Activated CD4-positive, alpha-beta T cell treated with anti-CD3 and anti-CD28 coated beads, Interleukin-2, amount 50 U/mL, for 48 hours (primary cell): ENCODE results near the gene SLC25A31.

Experiments
- DNase-seq, 2 experiments: peaks; one replicate each; pipeline ENCODE4 v3.0.0-alpha.2; 2020

SLC25A31 gene

GRCh38 chr4:127730142-127730913 is at the start of gene SLC25A31:
Gene SLC25A31 (plus strand): TSS chr4:127730400. CDS start chr4:127730546, 146 bp downstream.
- no peak for DNase-seq

DNA sequence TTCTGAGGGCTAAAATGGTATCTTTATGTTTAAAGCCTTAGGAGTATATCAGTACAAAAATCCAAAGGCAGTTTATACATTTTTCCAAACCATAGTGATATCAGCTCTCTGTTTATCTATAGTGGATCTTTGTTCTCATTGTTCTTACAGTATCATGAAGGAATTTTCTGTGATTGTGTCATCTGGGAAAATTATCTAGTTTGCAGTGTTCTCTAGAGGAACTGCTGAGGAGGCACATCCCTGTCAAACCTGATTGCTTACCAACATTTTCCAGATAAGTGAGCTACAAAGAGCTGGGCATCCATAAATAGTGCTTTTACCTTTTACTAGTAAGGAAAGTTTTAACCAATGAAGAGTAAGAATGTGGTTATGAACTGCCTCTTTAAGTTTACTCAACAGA is 44.9 kb upstream of the SLC25A31 start:
- no peak for DNase-seq

DNA sequence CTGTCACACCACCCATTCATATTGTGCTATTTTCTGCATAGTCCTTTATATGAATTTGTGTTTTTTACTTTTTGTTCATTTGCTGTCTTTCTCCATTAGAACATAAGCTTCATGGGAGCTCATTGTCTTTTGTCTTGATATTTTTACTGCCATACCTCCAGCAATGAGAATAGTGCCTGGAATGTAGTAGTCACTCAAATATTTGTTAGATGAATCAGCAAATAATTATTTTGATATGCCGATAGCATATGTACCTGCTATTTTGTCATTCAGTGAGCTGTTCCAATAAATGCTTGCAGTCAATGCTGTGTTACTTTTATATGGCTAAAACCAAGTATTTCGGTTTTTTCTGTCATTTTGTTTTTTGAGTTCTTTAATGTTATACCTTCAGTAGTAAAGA is 43.5 kb upstream of the SLC25A31 start:
- no peak for DNase-seq

DNA sequence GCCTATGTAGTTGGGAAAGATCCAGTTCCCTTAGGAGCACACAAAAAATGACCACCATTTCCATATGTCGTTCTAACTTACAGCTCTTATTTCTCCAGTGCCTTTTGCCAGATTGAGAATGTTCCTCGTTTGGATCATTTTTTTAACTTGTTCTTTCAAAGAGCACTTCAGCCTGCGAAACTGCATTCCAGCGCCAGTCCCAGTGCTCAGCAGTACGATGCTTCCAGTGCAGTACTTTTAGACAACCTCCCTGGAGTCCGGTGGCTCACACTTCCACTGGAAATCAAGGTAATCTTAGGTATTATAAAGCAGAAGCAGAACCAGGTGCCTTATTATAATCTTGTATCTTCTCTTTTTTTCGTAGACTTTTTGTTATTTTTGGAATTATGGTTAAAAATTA is 42.6 kb upstream of the SLC25A31 start:
- no peak for DNase-seq

- no peak for DNase-seq
Measured at GRCh38 chr4:127698789-127699200, 31.4 kb upstream of the SLC25A31 start.

DNA sequence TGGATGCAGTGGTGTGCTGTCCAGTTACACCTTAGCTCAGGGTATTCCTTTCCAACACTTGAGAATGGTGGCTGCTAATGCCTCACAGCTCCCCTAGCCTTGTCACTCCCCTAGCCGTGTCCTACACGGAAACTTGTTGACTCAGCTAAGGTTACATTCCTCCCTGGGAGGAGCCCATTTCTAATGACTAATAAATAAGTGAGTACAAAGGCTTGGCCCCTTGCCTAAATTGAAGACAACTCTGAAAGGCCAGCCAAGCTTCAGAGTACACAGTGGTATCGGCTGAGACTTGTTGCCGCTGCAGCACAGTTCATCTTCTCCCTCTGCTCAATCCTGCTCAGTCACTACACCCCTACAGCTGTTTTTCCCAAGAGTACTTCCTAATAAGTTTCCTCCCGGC is 21.2 kb upstream of the SLC25A31 start:
- DNase-seq, result no peak

DNA sequence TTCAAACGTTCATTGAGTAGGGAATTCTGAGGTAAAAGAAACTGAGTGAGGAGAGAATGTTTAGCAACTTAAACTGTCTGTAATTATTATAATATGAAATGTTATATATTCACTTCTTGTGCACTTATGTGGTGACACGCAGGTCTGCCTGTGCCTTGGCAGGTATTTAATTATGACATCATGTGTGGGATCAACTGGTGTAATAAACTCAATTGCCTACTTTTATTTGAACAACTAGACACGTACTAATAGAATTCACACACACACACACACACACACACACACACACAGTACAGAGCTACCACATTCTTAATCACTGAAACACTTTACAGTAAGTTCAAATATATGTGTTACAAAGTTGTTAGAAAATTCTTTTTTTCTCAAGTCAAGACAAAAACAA is 20.7 kb upstream of the SLC25A31 start:
- no peak for DNase-seq

GRCh38 chr4:127731406-127731805 is 1.2 kb downstream of the SLC25A31 start:
- no peak for DNase-seq

GRCh38 chr4:127732623-127733328 is 2.6 kb downstream of the SLC25A31 start:
- no peak for DNase-seq

- DNase-seq, result no peak
Measured at GRCh38 chr4:127734976-127735375, 4.8 kb downstream of the SLC25A31 start.

GRCh38 chr4:127737295-127737694 is 7.1 kb downstream of the SLC25A31 start:
- no peak for DNase-seq

GRCh38 chr4:127741247-127741646 is 11.0 kb downstream of the SLC25A31 start:
- DNase-seq, result no peak

GRCh38 chr4:127747883-127748282 is 17.7 kb downstream of the SLC25A31 start:
- DNase-seq, result no peak

DNA sequence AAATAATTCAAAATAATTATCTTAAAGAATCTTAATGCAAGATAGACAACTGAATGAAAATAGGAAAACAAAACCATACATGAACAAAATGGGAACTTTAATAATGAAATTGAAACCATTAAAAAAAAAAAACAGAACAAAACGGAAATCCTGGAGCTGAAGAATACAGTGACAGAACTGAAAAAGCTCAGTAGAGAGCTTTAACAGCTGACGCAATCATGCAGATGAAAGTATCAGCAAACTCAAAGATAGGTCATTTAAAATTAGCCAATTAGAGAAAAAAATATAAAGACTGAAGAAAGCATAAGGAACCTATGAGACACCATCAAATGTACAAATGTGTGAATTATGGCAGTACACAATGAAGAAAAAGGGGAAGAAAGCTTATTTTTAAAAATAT is 18.8 kb downstream of the SLC25A31 start:
- no peak for DNase-seq

- no peak for DNase-seq
Measured at GRCh38 chr4:127756906-127757305, 26.7 kb downstream of the SLC25A31 start.

GRCh38 chr4:127759228-127759820 is 29.1 kb downstream of the SLC25A31 start:
- no peak for DNase-seq

DNA sequence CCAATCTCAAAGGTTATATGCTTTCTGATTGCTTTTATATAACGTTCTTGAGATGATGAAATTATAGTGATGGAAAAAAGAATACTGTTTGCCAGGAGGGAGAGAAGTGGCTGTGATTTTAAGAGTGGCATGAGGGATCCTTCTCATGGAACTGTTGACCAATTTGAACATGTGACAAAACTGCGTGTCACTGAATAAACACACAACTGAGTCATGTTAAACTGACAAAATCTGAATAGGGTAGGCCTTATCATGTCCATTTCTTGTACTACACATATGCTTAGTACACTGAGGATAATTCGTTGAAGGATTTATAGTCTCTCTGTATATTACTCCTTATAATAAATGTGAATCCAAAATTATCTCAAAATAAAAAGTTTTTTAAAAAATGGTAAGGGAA is 29.7 kb downstream of the SLC25A31 start:
- no peak for DNase-seq

DNA sequence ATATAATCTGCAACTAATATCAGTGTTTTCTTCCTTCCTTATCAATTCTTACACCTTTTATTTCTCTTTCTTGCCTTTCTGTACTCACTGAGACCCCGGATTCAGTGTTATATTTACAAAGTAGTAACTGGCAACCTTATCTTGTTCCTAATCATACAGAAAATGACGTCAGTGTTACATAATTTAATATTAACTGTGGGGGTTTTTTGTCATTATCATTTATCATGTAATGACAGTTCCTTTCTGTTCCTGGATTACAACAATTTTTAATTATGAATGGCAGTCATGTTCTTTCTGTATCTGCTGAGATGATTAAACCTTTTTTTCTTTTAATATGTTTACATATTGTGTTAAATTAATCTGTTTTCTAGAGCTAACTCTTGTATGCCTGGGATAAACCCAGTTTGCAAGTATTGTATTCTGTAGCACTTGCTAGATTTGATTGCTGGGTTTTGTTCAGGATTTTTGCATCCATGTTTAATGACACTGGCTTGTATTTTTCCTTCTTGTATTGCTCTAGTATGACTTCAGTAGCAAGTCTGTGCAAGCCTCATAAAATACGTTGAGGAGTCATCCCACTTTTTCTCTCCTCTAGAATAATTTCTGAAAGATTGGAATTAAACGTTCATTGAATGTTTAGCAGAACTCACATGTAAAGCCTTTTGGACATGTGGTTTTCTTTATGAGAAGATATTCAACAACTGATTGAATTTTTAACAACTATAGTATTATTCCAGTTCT is 41.5 kb downstream of the SLC25A31 start:
- DNase-seq, result no peak

DNA sequence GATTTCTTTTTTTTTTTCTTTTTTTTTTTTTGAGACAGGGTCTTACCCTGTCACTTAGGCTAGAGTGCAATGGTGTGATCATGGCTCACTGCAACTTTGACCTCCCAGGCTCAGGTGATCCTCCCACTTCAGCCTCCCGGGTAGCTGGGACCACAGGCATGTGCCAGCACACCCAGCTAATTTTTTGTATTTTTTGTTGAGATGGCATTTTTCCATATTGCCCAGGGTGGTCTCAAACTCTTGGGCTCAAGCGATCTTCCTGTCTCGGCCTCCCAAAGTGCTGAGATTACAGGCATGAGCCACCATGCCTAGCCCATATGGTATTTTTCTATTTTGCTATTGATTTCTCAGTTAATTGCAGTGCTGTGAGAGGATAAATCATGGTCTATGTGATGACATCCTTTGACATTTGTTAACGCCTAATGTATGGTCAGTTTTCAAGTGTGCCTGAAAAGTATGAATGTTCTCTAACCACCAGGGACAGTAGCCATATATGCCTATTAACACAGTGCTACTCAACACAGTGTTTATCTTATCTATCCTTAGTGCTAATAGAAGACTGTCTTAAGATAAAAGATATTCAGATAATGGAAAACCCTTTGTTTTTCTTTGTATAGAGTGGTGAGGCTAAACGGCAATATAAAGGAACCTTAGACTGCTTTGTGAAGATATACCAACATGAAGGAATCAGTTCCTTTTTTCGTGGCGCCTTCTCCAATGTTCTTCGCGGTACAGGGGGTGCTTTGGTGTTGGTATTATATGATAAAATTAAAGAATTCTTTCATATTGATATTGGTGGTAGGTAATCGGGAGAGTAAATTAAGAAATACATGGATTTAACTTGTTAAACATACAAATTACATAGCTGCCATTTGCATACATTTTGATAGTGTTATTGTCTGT is 42.8 kb downstream of the SLC25A31 start:
- DNase-seq, result no peak

DNA sequence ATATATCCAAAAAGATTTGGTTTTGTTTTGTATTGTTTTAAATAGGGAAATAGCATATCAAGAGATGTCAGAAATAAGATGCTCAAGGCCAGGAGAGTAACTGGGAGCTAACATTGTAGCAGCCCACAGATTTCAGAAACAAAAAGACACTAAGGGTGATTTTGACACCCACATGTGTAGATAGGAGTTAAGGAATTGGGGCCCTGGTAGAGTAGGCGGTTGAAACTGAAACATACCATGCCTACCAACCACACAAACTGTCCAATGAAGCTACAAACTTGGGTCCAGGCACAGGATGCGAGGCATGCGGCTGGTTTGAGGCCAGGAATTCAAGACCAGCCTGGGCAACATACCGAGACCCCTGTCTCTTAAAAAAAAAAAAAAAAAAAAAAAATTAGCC is 45.6 kb downstream of the SLC25A31 start:
- DNase-seq, result no peak

GRCh38 chr4:127776620-127777019 is 46.4 kb downstream of the SLC25A31 start:
- DNase-seq, result no peak

DNA sequence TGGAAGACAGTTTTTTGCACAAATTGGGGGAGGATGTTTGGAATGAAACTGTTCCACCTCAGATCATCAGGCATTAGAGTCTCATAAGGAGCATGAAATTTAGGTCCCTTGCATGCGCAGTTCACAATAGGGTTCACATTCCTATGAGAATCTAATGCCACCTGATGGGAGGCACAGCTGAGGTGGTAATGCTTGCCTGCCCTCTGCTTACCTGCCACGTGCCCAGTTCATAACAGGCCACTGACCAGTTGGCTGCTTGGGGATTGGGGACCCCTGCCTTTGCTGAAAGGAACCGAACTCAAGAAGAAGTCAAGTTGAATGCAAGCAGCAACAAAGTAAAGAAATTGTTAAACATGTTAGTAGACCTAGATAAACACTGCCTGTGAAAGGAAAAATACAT is 47.3 kb downstream of the SLC25A31 start:
- DNase-seq, result no peak
